HEK293 (cell line): Measurements from ENCODE around the gene MOGAT3.

Source experiments
- CTCF ChIA-PET: fragments of 350-600 bp; formaldehyde crosslinking; extraction: SDS; loops from one replicate; lab custom pipeline; 2021; ENCODE audit warnings: antibody characterized with exemption; lab: Yijun Ruan, JAX
- POLR2A ChIA-PET: fragments of 300-600 bp; formaldehyde crosslinking; extraction: SDS; loops from one replicate; lab custom pipeline; 2020; ENCODE audit warnings: antibody characterized with exemption, inconsistent platforms; lab: Yijun Ruan, JAX
- H3K27ac ChIP-seq: fragments of 200-500 bp; sonication (Bioruptor generic); 2 replicates; pipeline ENCODE4 v1.5.1; 2014; ENCODE audit warnings: low read depth, low read length, control low read depth, inconsistent platforms; ENCODE audit errors: extremely low read depth
- H3K36me3 ChIP-seq, 2 experiments: fragments of 200-500 bp in 1 of 2; sonication (Bioruptor generic) in 1 of 2; 1 replicate in 1 of 2; 2 replicates in 1 of 2; pipeline ENCODE4 v1.5.1; 2014 to 2017; ENCODE audit warnings: inconsistent platforms in 2 of 2, low read length in 2 of 2; ENCODE audit not compliant: control insufficient read depth in 2 of 2, insufficient read depth in 1 of 2
- H3K4me1 ChIP-seq: fragments of 200-500 bp; sonication (Bioruptor generic); 2 replicates; pipeline ENCODE4 v1.5.1; 2014; ENCODE audit warnings: mild to moderate bottlenecking, low read length, inconsistent platforms; ENCODE audit not compliant: control insufficient read depth, insufficient read depth
- H3K4me3 ChIP-seq: 2 replicates; pipeline ENCODE4 v1.5.1; 2011; ENCODE audit warnings: low read depth, mild to moderate bottlenecking, control low read depth, low read length, moderate library complexity
- H3K9me3 ChIP-seq: fragments of 200-500 bp; sonication (Bioruptor generic); 2 replicates; pipeline ENCODE4 v1.5.1; 2014; ENCODE audit warnings: low read depth, low read length, inconsistent platforms; ENCODE audit not compliant: control insufficient read depth, insufficient read depth
- EGR2 ChIP-seq: fragments of 450-650 bp; formaldehyde crosslinking; IDR thresholded peaks from 2 replicates; pipeline ENCODE4 v1.5.1; 2016; ENCODE audit warnings: low read depth, missing biosample characterization, missing genetic modification characterization
- GLIS2 ChIP-seq: fragments of 450-650 bp; formaldehyde crosslinking; IDR thresholded peaks from 2 replicates; pipeline ENCODE4 v1.5.1; 2016; ENCODE audit warnings: missing biosample characterization, missing genetic modification characterization
- HOXA7 ChIP-seq: sonication (generic); formaldehyde crosslinking; IDR thresholded peaks from 2 replicates; pipeline ENCODE4 v1.8.1; 2022; ENCODE audit warnings: missing genetic modification reagents, borderline replicate concordance
- KLF9 ChIP-seq: fragments of 450-650 bp; formaldehyde crosslinking; IDR thresholded peaks from 2 replicates; pipeline ENCODE4 v1.5.1; 2016; ENCODE audit warnings: missing biosample characterization, missing genetic modification characterization, low read depth
- SCRT1 ChIP-seq: fragments of 450-650 bp; formaldehyde crosslinking; IDR thresholded peaks from 2 replicates; pipeline ENCODE4 v1.5.1; 2016; ENCODE audit warnings: missing biosample characterization, missing genetic modification characterization, borderline replicate concordance
- SCRT2 ChIP-seq: fragments of 450-650 bp; formaldehyde crosslinking; IDR thresholded peaks from 2 replicates; pipeline ENCODE4 v1.5.1; 2016; ENCODE audit warnings: missing biosample characterization, missing genetic modification characterization
- ZBTB1 ChIP-seq: fragments of 450-650 bp; formaldehyde crosslinking; IDR thresholded peaks from 2 replicates; pipeline ENCODE4 v1.5.1; 2016; ENCODE audit warnings: missing biosample characterization, missing genetic modification characterization
- ZBTB10 ChIP-seq: fragments of 450-650 bp; formaldehyde crosslinking; IDR thresholded peaks from 2 replicates; pipeline ENCODE4 v1.5.1; 2016; ENCODE audit warnings: missing biosample characterization, missing genetic modification characterization
- ZBTB17 ChIP-seq: fragments of 450-650 bp; formaldehyde crosslinking; IDR thresholded peaks from 2 replicates; pipeline ENCODE4 v1.5.1; 2016; ENCODE audit warnings: missing biosample characterization, missing genetic modification characterization
- ZBTB20 ChIP-seq: fragments of 450-650 bp; formaldehyde crosslinking; IDR thresholded peaks from 2 replicates; pipeline ENCODE4 v1.5.1; 2016; ENCODE audit warnings: missing biosample characterization, missing genetic modification characterization
- ZNF114 ChIP-seq: fragments of 450-650 bp; formaldehyde crosslinking; IDR thresholded peaks from 2 replicates; pipeline ENCODE4 v1.5.0; 2017; ENCODE audit warnings: missing biosample characterization, missing genetic modification characterization
- ZNF2 ChIP-seq: fragments of 450-650 bp; formaldehyde crosslinking; IDR thresholded peaks from 2 replicates; pipeline ENCODE4 v1.5.1; 2016; ENCODE audit warnings: missing biosample characterization, missing genetic modification characterization
- ZNF239 ChIP-seq: fragments of 450-650 bp; formaldehyde crosslinking; IDR thresholded peaks from 2 replicates; pipeline ENCODE4 v1.5.1; 2016; ENCODE audit warnings: missing biosample characterization, missing genetic modification characterization
- ZNF335 ChIP-seq: fragments of 450-650 bp; formaldehyde crosslinking; conservative IDR thresholded peaks from 2 replicates; pipeline ENCODE4 v1.5.1; 2016; ENCODE audit warnings: missing biosample characterization, missing genetic modification characterization
- ZNF394 ChIP-seq: fragments of 450-650 bp; formaldehyde crosslinking; IDR thresholded peaks from 2 replicates; pipeline ENCODE4 v1.5.1; 2016; ENCODE audit warnings: missing biosample characterization, missing genetic modification characterization, mild to moderate bottlenecking, moderate library complexity, borderline replicate concordance
- ZNF404 ChIP-seq: fragments of 450-650 bp; formaldehyde crosslinking; IDR thresholded peaks from 2 replicates; pipeline ENCODE4 v1.5.1; 2017; ENCODE audit warnings: missing biosample characterization, missing genetic modification characterization
- ZNF558 ChIP-seq: fragments of 450-650 bp; formaldehyde crosslinking; IDR thresholded peaks from 2 replicates; pipeline ENCODE4 v1.5.1; 2016; ENCODE audit warnings: missing biosample characterization, missing genetic modification characterization
- ZNF660 ChIP-seq: fragments of 450-650 bp; IDR thresholded peaks from 2 replicates; pipeline ENCODE4 v1.5.1; 2018; ENCODE audit warnings: missing biosample characterization, mild to moderate bottlenecking, missing genetic modification characterization
- ZNF776 ChIP-seq: fragments of 450-650 bp; formaldehyde crosslinking; IDR thresholded peaks from 2 replicates; pipeline ENCODE4 v1.5.0; 2017; ENCODE audit warnings: missing biosample characterization, missing genetic modification characterization, borderline replicate concordance
- ZNF777 ChIP-seq: fragments of 450-650 bp; formaldehyde crosslinking; IDR thresholded peaks from 2 replicates; pipeline ENCODE4 v1.5.1; 2017; ENCODE audit warnings: missing biosample characterization, missing genetic modification characterization, borderline replicate concordance
- ZNF843 ChIP-seq: fragments of 450-650 bp; formaldehyde crosslinking; IDR thresholded peaks from 2 replicates; pipeline ENCODE4 v1.5.1; 2016; ENCODE audit warnings: missing biosample characterization, missing genetic modification characterization
- ZSCAN16 ChIP-seq: fragments of 450-650 bp; formaldehyde crosslinking; IDR thresholded peaks from 2 replicates; pipeline ENCODE4 v1.5.1; 2016; ENCODE audit warnings: missing biosample characterization, missing genetic modification characterization
- ZSCAN23 ChIP-seq: fragments of 450-650 bp; formaldehyde crosslinking; IDR thresholded peaks from 2 replicates; pipeline ENCODE4 v1.5.1; 2016; ENCODE audit warnings: missing biosample characterization, missing genetic modification characterization
- TF ChIP-seq, protein P1 (sequence below): fragments of 450-650 bp; formaldehyde crosslinking; conservative IDR thresholded peaks from 2 replicates; pipeline ENCODE4 v1.5.1; 2016; ENCODE audit warnings: low read depth, missing biosample characterization, missing genetic modification characterization

Gene MOGAT3

DNA sequence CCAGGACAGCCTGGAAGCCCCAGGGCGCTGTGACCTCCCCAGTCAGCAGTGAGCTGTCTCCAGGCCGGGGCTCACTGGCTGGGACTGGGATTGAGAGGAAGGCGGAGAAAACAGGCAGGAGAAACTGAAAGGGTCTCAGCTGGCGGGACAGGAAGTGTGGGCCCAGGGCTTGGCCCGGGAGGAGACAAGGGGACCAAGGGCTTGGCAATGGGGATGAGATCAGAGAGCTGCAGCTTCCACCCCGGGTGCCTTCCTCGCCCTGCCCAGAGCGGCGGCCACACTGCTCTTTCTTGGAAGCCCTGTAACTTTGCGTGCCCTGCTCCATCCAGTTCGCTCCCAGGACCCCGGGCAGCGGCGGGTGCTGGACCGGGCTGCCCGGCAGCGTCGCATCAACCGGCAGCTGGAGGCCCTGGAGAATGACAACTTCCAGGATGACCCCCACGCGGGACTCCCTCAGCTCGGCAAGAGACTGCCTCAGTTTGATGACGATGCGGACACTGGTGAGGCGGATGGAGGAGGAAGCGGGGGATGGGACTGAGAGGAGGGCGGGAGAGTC is 21.5 kb upstream of the MOGAT3 start (continued):
- TF ChIP-seq ZBTB10: no peak
- TF ChIP-seq ZNF239: no peak
- TF ChIP-seq ZNF558 (tag by site-specific recombination): no peak
- no peak for TF ChIP-seq ZNF2 (tag by site-specific recombination)
- no peak for TF ChIP-seq ZNF404 (tag by site-specific recombination)

GRCh38 chr7:101220295-101220694 is 19.5 kb upstream of the MOGAT3 start:
- TF ChIP-seq ZNF114 (tag by site-specific recombination): no peak
- TF ChIP-seq ZNF558 (tag by site-specific recombination): no peak
- TF ChIP-seq SCRT1 (tag by site-specific recombination): 0 out of 2 replicates have a peak, but pooled peaks have one; percentile 20
- no peak for TF ChIP-seq ZNF776 (tag by site-specific recombination)
- peak; percentile 79 for TF ChIP-seq SCRT2 (tag by site-specific recombination)
- TF ChIP-seq, all 188 proteins: peak for 2
- ChIA-PET CTCF (interaction anchor here (1.9 to 2.1 kb wide), 2 partner anchors 24 to 28 kb away, joined by 6 to 13 read pairs; partner anchors contain the start of gene FIS1), POLR2A (no interaction called here)
- Histone ChIP-seq H3K4me1 (no peaks in the 10 kb centered on the region), H3K4me3 (no peak overlapping the region), H3K36me3 (peaks cover 3 to 26% of the 10 kb centered on the region in 2 experiments; a peak in 2 of 3 replicates), H3K27ac (no peak overlapping the region), H3K9me3 (no peaks in the 10 kb centered on the region)

DNA sequence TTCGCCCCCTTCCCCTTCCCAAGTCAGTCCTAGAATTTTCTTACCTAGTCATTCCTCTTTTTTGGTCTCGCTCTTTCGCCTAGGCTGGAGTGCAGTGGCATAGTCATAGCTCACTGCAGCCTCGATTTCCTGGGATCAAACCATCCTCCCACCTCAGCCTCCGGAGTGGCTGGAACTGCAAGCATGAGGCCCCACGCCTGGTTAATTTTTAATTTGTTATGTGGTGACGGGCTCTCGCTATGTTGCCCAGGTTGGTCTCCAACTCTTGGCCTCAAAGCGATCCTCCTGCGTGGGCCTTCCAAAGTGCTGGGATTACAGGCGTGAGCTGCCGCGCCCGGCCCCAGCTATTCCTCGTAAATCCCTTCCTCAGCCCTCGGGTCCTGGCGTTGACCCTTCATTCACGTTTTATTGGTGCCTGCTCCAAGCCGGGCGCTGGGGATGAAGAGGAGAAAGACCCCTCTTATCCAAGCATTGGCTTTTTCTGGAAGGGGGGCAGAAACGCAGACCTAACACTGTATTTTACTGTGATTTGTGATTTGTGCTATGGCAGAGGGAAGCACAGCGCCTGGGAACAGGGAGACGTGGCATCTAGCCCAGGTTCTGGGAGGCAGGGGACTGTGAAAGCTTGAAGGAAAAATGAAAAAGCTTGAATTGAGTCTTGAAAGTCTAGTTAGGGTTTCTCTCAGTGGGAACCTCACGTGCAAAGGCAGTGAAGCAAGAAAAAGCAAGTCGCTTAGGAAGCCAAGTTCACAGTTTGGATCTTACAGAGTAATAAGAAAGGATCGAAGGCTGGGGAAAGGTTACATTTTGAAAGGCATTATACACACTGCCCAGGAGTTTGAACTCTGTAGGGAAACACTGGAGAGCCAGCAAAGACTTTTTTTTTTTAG is 17.6 kb upstream of the MOGAT3 start:
- Histone ChIP-seq H3K36me3 (peaks cover 3 to 19% of the 10 kb centered on the region in 2 experiments; a peak in 2 of 3 replicates), H3K27ac (no peak overlapping the region), H3K4me3 (peak overlapping the region; percentile 53), H3K4me1 (0 out of 2 replicates have a peak, but pooled peaks cover 3% of the 10 kb centered on the region), H3K9me3 (no peaks in the 10 kb centered on the region)
- CTCF ChIA-PET: interaction anchor here (0.6 to 1.9 kb wide), 10 partner anchors 10 to 195 kb away, joined by 3 to 21 read pairs (median 4); partner anchors contain the start of gene FIS1
- POLR2A ChIA-PET: interaction anchor here (0.6 to 2.7 kb wide), 19 partner anchors 9 to 632 kb away, joined by 3 to 23 read pairs (median 5); partner anchors contain the start of genes FBXO24, FIS1, IFT22 and LRCH4
- TF ChIP-seq ZNF843 (tag by site-specific recombination) (no peak), HOXA7 (CRISPR knock-in tag) (no peak), ZBTB20 (tag by site-specific recombination) (peak; percentile 17; the same call in 1 of the 2 replicates), ZSCAN23 (tag by site-specific recombination) (no peak), ZBTB1 (tag by site-specific recombination) (no peak), ZBTB17 (tag by site-specific recombination) (peak; percentile 29; the same call in 1 of the 2 replicates), ZNF394 (tag by site-specific recombination) (peak; percentile 41; the same call in 1 of the 2 replicates), ZNF660 (tag by site-specific recombination) (no peak; the same call in 1 of the 2 replicates), EGR2 (tag by site-specific recombination) (peak; percentile 30; the same call in 1 of the 2 replicates), ZNF335 (tag by site-specific recombination) (peak; percentile 99), KLF9 (tag by site-specific recombination) (peak; percentile 19; the same call in 1 of the 2 replicates), GLIS2 (tag by site-specific recombination) (no peak), ZNF777 (tag by site-specific recombination) (0 out of 2 replicates have a peak, but pooled peaks have one; percentile 34), ZSCAN16 (tag by site-specific recombination) (no peak)
- TF ChIP-seq, protein P1, sequence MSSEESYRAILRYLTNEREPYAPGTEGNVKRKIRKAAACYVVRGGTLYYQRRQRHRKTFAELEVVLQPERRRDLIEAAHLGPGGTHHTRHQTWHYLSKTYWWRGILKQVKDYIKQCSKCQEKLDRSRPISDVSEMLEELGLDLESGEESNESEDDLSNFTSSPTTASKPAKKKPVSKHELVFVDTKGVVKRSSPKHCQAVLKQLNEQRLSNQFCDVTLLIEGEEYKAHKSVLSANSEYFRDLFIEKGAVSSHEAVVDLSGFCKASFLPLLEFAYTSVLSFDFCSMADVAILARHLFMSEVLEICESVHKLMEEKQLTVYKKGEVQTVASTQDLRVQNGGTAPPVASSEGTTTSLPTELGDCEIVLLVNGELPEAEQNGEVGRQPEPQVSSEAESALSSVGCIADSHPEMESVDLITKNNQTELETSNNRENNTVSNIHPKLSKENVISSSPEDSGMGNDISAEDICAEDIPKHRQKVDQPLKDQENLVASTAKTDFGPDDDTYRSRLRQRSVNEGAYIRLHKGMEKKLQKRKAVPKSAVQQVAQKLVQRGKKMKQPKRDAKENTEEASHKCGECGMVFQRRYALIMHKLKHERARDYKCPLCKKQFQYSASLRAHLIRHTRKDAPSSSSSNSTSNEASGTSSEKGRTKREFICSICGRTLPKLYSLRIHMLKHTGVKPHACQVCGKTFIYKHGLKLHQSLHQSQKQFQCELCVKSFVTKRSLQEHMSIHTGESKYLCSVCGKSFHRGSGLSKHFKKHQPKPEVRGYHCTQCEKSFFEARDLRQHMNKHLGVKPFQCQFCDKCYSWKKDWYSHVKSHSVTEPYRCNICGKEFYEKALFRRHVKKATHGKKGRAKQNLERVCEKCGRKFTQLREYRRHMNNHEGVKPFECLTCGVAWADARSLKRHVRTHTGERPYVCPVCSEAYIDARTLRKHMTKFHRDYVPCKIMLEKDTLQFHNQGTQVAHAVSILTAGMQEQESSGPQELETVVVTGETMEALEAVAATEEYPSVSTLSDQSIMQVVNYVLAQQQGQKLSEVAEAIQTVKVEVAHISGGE: no peak
